Tibial nerve (tissue), 3 donors: ENCODE results near the gene TNFRSF6B.

ENCODE experiments used
- CTCF ChIP-seq, 5 experiments: fragments of 200-600 bp in 3 of 5; fragments of 450-650 bp in 2 of 5; sonication (generic) in 3 of 5; IDR thresholded peaks; one replicate each; pipeline ENCODE4 v1.5.1; 2016 to 2019; ENCODE audit warnings: antibody characterized with exemption in 5 of 5, mild to moderate bottlenecking in 3 of 5, moderate library complexity in 2 of 5
- POLR2A ChIP-seq, 2 donors: fragments of 450-650 bp; IDR thresholded peaks; one replicate each; pipeline ENCODE4 v1.6.1; 2017; ENCODE audit warnings: antibody characterized with exemption in 2 of 2, mild to moderate bottlenecking in 2 of 2, moderate library complexity in 2 of 2

DNA sequence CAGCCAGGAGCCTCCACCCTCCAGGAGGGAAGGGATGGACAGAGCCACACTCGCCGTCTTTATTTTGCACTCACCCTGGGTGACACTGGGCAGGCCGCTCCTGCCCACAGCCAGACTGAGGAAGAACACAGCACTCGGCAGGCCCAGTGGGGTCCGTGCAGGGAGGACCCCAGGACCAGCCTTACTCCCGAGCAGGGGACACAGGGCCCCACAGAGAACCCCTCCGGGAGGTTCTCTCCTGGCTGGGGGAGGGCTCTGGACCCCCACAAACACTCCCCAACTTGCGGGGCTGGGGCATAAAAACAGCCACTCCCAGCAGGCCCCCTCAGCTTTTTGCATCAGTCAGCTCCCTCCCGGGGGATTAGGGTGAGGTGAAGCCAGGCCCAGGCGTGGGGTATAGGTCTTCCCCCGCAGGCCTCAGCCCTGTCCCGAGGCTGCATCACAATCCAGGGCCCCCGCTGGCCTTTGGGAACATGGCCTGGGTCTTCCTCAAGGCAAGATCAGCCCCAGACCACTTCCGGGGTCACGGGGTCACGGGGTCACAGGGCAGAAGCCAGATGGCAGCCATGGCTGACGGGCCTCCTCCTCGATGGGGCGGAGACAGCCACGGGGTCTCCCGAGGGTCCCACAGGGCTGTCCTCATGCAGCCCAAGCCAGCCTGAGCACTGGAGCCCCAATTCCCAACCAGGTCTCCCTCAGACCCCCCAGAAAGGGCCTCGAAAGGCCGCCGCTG, 3.2 kb downstream of the TNFRSF6B start:
- no peak for TF ChIP-seq POLR2A (IDR thresholded peaks at IDR 0.05)
- TF ChIP-seq CTCF (IDR thresholded peaks at IDR 0.05), result no peak
